Right renal cortex interstitium (tissue), 3 donors: ENCODE measurements around the gene TENM4. TPM values are rescaled to one million over a fixed set of nuclear protein-coding genes. Genes with fewer than 3 reads are reported as not detected.

Experiments used
- DNase-seq, 3 donors: peaks; one replicate each; pipeline ENCODE4 v3.0.0-alpha.2; 2013; ENCODE audit warnings: low read depth in 3 of 3, low spot score in 2 of 3
- polyA plus RNA-seq, 3 donors: library from polyadenylated mRNA; unstranded; fragments of 120-200 nt; gene quantifications; one replicate each; pipeline ENCODE4 v1.2.1, GENCODE V29; 2013; ENCODE audit not compliant: insufficient read length in 3 of 3

The TENM4 gene
- polyA plus RNA-seq, 3 donors, result 20.2 to 22.7 (median 21.1) TPM

DNA sequence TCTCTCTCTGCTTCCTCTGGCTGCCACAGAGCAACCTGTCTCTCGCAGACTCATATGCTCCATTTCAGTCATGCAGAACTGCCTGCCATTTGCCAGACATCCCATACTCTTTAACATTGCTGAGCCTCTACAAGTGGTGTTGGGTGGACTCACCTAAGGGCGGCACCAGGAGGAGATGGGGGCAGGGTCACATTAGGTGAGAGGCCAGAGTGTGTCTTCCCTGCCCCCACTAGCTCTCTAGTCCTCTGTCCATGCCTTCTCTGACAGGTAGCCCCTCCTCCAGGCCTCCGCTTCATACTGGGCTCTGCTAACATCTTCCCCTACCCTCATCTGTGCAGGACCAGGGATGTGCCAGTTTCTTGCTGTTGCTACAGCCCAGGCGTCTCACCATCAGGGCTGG, 366.3 kb downstream of the TENM4 start:
- no peak for DNase-seq

DNA sequence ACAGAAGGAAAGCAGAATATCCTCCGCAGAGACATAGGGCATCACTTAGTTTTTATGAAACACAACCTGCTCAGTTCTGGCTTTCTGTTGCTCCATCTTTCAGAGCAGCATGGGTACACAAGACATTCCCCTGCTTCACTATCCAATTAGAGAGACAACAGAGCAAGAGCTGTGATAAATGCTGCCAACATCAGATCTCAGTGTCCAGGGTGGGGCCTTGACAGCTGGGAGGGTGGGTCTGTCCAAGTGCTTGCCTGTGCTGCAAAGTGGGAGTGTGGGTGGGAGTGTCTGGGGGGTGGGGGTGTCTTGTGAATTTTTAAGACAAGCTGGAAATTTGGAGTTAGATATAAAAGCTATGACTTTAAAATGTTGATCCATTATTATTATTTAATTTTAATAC, 369.6 kb downstream of the TENM4 start:
- no peak for DNase-seq

DNA sequence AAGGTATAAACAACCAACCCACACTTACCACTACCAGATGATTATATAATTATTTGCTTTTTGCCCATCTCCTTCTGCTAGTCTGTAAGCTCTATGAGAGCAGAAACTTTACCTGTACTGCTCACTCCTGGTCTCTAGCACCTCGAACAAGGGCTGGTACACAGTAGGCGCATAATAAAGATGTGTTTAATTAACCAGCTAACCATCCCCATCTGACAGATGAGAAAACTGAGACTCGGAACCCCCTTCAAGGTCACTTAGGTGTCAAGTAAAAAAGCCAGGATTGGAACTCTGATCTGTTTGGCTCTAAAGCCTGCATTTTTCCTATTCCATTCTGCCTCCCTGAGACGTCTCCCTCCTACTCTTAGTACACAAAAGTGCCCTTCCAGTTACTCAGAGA, 370.3 kb downstream of the TENM4 start:
- no peak for DNase-seq

DNA sequence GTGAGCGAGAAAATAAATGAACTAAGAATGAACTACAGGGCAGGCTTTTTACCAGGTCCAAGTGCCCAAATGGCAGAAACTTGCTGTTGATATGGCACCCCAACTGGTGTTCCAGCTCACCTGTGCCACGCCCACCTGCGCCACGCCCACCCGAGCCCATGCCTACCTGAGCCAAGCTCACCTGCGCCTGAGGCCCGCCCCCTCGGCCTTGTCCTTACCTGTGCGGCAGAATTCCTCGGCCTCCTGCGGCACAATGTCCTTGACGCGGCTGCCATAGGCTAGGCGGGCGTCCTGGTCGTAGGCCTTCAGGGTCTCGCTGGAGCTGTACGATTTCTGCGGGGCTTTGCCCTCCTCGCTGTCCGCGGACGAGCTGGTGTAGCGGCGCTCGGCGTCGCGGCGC, 371.3 kb downstream of the TENM4 start:
- DNase-seq, result no peak

DNA sequence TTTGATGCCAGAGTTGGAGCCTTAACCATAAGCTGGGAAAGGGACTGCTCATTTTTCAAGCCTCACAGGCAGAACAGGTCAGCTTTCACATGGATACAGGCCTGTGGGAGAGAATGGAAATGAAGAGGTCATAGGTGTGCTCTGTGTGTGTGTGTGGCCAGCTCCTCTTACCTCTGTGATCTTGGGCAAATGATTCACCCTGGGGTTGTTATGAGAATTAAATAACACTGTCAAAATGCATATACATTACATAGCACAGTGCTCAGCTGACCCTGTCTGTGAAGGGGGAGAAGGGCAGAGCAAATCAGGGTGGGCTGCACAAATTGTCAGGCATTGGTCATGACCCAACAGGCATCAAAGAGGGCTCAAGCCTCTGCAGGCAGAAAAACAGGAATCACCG, 372.5 kb downstream of the TENM4 start:
- no peak for DNase-seq

DNA sequence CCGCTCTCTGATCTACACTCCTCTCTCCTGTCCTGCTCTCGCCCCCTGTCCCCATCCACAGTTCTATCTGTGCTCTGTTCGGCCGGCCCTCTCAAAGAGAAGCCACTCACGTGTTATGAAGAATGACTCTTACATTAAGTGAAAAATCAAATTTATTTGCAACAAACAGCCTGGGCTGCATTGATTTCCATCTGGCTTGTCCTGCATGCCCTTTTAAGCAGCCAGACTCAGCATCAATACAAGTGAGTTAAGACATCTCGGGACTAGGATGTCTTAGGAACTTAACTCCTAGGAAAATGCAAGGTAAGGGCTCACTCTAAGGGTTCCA, 373.5 kb downstream of the TENM4 start:
- DNase-seq, result no peak

DNA sequence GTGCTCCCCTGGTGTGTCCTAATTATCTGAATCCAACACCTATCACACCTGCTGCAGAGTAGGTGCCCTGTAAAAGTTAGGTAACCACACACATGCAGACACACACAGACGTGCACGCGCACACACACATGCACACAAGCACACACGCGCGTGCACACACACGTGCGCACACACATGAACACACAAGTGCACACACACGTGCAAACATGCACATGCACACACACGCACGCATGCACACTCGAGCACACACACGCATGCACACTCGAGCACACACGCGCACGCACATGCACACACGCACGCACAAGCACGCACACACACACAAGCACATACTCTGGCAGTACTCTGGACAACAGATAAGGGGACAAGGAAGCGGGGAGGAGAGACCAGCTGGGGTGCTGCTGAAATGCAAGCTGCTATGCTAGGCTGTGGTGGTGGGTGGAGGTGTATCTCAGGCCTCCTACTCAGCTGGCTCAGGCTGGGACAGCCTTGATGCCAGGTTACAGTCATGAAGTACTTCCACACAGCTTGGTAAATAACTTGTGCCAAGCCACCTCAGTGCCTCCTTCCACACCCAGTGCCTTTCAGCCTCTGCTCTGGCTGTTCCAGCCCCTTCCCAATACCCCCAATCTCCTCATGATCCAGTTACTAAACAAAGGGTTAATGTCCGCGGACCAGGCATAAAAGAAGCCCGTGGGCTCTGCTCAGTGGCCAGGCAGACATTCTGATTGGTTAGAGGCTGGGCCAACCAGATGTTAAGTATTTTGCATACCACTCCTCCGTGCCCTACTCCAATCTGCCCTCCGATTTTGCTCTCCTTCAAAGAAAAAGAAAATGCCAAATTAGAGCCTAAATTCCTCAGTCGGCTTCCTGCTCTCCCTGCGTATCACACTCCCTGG, 374.1 kb downstream of the TENM4 start:
- DNase-seq, result no peak

DNA sequence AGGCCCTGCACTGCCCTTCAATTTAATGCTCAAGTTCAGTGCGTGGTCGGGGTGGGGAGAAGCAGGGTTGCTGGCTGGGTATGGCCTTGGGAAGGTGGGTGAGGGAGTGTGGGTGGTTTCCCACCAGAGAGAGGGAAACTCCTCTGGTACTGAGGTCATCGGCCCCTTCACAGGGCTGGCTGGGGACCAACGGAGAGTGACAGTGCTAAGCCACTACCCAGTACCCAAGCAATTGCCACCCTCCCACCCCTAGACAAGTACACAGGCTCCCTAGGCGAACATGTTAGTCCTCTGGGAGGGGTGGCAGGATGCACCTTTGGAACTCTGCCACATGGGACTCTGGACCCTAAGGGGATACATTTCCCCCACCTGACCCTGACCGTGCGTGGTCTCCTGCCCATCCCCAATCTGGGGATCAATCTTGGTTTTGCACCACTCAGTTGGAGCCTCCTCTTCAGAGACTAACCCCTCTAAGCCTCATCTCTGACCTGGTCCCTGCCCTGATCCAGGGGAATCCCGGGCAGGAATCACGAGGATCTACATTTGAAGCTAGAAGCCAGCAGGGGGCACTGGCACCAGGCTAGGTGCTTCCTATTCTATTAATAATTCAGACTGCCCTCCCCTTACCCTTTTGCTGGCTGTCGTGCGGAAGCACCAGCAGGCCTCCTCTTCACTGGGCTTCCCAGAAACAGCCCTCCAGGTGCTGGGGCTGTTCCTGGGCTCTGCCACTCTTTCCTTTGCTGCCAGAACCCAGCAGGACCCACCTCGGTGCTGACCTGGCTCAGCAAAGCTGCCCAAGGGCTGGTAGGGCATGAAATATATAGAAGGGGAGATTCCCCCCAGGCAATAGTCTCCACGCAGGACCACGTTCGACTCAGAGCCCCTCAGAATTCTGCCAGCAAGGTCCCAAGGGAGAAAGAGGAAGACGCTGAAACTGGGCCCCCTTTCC, 377.7 kb downstream of the TENM4 start:
- no peak for DNase-seq

DNA sequence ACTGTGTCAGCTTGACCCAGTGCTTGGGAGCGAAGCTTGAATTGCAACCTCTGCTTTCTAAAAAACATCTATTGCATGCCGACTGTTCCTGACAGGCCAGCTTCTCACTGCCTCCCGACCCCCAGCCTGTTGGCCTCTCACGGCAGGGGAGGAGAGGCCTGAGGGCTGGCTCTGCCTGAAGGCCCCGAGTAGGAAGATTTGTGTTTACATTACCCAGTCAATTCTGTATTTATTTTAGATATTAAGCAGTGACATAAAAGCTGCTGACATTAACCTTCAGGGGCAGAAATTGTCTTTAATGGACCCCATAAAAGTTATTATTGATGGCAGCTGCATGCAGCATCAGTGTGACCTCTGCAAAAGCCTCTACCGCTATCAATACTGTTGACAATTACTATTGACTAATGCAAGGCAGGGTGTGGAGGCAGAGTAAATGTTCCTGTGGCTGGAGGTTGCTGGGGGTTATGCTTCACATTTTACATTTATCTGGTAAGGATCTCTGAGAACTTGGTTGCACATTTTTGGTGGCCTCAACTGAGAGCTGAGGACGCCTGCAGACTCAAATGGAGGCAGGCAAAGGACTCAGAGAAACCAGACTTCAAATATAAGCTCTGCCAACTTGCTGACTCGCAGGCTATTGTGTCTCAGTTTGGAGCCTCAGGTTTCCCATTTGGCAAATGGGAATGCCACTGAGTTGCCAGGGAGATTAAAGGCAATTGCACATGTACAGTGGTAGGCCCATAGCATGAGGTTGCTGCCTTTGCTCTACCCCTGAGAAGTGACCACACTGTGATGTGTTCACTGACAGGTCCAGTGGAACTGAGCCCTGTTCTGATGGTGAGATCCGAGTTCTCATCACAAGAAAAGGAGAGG, 380.5 kb downstream of the TENM4 start:
- no peak for DNase-seq

DNA sequence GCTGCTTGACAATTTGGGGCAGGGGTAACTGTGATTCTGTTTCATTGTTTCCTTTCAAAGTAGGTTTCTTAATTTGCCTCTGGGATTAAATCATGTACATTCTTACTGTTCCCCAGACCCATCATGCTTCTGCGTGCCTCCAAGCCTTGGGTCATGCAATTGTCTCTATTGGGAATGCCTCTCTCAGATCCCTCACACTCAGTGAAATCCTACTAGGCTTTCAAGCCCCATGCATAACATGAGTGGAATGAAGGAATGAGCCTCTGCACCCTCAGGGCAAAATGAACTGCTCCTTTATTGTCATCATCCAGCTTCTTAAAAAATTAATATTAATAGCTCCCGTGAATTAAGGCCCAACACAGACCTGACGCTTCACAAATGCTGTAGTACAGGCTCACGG, 381.7 kb downstream of the TENM4 start:
- no peak for DNase-seq

DNA sequence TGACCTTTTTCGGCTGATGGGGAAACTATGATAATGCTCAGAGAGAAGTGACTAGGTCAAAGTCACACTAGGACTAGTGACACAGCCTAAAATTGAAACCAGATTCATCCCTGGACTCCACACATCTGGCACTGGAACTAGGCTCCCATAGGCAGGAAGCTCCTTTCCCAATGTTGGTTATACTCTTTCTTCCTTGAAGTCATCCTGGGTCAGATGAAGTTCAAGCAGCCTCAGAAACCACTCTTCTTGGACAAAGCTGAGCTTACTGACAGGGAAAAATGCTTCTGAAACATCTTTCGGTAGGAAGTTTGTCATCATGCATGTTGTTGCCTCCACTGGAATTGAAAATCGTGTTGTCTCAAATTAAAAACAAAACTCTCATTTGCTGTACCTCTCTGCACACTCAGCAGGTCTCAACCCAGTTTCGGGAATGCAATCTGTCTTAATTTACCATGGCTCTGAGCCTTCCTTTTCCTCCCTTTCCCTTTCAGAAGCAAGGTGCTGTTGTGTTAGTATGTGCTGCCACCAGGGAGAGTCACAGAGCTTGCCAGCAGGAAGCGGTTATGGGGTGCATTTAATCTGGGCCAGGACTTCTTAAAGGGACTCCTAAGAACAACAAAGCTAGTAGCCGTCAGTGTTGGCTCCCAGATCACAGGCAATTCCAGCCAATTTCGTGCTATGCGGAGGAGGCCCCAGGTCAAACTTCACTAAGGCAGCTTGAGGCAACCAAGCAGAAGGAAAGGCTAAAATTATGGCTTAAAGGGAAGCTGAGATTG, 384.8 kb downstream of the TENM4 start:
- no peak for DNase-seq

DNA sequence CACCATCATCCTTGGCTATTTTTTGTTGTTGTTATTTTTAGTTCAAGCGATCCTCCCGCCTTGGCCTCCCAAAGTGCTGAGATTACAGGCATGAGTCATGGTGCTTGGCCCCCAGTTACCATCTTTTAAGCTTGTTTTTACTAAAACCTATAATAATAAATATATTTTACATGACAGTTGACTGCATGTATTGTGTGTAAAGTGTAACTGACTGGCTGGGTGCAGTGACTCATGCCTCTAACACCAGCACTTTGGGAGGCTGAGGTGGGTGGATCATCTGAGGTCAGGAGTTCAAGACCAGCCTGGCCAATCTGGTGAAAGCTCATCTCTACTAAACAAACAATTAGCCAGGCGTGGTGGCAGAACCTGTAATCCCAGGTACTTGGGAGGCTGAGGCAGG, 386.2 kb downstream of the TENM4 start:
- DNase-seq, result no peak

DNA sequence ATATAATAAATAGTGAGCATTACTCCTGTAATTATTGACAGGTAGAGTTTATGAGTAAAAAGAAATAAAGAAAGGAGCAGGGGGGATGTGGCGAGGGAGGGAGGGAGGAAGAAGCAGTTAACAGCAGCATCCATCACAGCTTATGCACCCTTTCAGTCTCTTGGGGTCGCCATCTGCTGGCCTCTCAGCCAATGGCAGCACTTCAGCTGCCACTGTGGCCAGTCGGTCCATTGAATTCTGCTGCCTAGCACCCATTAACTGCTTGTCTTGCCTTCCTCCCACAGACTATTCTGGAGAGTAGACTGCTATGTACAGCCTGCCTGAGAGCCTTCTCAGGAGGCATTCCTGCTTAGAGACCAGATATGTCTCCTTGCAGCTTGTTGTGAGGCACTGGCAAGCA, 388.3 kb downstream of the TENM4 start:
- DNase-seq, result no peak

DNA sequence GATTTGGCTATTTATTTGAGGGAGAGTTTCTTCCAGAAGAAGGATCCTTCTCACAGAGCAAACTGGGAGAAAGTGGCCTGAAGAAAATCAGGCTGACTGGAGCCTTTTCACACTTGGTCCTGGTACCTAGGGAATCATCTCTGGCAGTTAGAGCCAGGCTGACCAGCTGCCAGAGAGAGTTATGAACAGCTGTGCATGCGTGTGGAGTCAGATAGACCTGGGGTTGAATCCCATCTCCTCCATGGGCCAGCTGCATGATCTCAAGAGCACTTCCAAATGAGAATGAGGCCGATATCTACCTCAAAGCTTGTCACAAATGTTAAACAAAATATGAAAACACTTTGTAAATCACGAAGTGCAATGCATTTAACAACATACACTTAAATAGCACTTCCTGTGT, 390.0 kb downstream of the TENM4 start:
- DNase-seq, result no peak

DNA sequence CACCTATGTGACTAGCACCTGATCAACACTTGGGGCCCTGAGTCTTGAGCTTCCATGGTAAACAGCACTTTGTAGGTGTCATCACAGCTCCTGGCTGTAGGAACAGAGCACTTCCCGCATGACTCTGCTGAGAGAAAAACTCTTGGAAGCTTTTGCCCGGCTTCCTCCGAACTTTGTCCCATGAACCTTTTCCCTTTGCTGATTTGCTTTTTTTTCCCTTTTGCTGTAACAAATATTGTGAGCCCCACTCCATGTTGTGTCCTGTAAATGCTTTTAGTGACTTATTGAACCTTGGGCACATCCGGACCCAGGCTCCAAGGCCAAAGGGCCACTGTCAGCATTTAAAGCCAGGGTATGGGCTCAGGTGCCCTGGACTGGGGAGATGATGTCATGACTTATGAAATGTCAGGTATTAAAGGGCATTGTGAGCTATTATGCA, 391.1 kb downstream of the TENM4 start:
- DNase-seq, result no peak

DNA sequence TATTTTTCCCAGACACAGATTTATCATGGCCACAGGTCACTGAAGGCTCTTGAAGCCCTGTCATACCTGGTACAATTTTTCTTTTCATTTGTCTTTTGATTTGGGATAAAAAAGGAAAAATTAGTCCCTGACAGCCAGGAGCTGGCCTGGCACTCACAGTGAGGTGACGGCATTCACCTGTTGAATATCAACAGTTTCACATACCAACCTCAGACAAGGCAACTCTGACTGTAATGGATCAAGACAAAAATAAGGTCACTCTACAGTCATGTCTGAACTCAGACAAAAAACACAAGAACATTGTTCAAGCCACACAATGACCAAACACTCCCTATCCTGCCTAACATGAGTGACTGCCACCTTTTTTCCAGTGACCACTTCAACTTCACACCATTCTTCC, 392.9 kb downstream of the TENM4 start:
- DNase-seq, result no peak

DNA sequence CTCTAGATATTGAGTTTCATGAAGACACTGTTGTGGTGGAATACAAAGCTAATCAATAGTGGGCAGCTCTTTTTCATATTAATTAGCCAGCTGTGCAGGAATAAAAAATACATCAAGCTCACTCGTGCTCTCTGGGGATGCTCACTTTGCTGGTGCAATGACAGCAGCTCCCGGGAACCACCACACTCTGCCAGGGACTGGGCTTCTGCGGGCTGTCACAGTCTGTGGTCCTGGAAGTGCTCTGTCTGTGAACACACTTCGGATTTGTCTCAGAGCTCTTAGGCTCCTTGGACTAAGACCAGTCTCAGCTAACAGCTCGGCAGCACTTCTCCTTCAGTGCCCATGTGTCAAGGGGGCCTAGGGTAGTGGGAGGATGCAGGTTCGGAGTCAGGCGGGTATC, 393.5 kb downstream of the TENM4 start:
- DNase-seq, result no peak

DNA sequence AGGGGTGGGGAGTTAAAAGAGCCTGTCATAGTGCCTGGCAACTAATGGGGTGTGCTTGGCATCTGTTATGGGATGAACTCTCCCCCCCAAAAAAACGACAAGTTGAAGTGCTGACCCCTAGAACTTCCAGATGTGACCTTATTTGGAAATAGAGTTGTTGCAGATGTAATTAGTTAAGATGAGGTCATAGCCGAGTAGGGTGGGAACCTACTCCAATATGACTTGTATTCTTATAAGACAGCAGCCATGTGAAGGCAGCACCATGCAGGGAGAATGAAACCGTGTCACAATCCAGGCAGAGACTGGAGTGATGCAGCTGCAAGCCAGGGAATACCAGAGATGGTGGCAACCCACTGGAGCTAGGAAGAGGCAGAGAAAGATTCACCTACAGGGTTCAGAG, 394.5 kb downstream of the TENM4 start:
- no peak for DNase-seq

DNA sequence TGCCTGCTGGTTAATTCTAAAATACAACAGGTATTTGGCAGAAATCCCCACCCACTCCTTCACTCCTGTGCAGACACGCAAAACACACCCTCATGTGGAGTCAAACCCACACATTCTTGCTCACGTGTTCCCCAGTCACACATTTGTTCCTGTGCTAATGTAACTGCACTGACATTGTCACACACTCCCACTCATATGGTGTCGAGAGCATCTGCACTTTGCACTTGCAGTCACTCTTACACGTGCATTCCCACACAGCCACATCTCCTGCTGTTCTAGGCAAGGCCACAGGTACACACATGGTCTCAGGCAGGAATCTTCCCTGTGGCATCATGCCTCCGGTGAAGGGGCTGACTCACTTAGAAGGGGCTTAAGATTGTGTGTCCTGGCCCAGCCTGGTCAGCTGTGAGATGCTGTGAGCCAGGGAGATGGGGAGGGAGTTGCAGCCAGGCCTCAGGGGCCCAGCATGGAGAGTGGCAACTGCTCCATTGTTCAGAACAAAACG, 395.0 kb downstream of the TENM4 start:
- DNase-seq, result no peak
